HCT116 (cell line): ENCODE data around the gene STK32B.

ENCODE experiments used
- POLR2A ChIP-seq: IDR thresholded peaks from 2 replicates; pipeline ENCODE4 v1.7.0; 2011; ENCODE audit warnings: borderline replicate concordance; ENCODE audit not compliant: insufficient read depth, insufficient read length; ENCODE audit errors: extremely low read depth
- TF ChIP-seq, protein P1 (sequence below), 3 experiments: fragments of 200-600 bp in 1 of 3; sonication (generic) in 1 of 3; IDR thresholded peaks in 2 of 3; conservative IDR thresholded peaks in 1 of 3; 2 replicates each; pipeline ENCODE4 v1.5.1; 2012 to 2017; ENCODE audit warnings: low read depth in 2 of 3, low read length in 2 of 3, antibody characterized with exemption in 1 of 3, borderline replicate concordance in 1 of 3, control low read depth in 1 of 3, mild to moderate bottlenecking in 1 of 3, mixed read lengths in 1 of 3, mixed run types in 1 of 3, moderate library complexity in 1 of 3; ENCODE audit not compliant: insufficient read depth in 1 of 3
- TF ChIP-seq, protein P2 (sequence below): IDR thresholded peaks from 2 replicates; pipeline ENCODE4 v1.6.1; 2012
- TF ChIP-seq, protein P3 (sequence below): IDR thresholded peaks from 2 replicates; pipeline ENCODE4 v1.6.1; 2012

DNA sequence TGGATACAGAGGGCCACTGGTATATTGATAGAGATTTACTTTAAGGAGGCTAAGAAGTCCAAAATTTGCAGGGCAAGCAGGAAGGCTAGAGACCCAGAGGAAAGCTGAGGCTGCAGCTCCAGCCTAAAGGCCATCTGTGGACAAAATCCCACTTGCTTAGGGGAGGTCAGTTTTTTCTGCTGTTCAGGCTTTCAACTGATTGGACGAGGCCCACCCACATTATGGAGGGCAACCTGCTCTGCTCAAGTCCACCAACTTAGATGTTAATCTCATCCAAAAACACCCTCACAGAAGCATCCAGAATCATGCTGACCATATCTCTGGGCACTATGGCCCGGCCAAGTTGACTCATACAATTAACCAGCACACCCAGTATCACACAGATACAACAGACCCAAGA, 480.8 kb downstream of the STK32B start:
- TF ChIP-seq, protein P1, sequence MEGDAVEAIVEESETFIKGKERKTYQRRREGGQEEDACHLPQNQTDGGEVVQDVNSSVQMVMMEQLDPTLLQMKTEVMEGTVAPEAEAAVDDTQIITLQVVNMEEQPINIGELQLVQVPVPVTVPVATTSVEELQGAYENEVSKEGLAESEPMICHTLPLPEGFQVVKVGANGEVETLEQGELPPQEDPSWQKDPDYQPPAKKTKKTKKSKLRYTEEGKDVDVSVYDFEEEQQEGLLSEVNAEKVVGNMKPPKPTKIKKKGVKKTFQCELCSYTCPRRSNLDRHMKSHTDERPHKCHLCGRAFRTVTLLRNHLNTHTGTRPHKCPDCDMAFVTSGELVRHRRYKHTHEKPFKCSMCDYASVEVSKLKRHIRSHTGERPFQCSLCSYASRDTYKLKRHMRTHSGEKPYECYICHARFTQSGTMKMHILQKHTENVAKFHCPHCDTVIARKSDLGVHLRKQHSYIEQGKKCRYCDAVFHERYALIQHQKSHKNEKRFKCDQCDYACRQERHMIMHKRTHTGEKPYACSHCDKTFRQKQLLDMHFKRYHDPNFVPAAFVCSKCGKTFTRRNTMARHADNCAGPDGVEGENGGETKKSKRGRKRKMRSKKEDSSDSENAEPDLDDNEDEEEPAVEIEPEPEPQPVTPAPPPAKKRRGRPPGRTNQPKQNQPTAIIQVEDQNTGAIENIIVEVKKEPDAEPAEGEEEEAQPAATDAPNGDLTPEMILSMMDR (IDR thresholded peaks at IDR 0.05 in 2 of 3, conservative IDR thresholded peaks at IDR 0.05 in 1 of 3; ENCODE audit: borderline replicate concordance in 1 of 3, insufficient read depth in 1 of 3, low read depth in 2 of 3, low read length in 2 of 3): no peak
- TF ChIP-seq, protein P2, sequence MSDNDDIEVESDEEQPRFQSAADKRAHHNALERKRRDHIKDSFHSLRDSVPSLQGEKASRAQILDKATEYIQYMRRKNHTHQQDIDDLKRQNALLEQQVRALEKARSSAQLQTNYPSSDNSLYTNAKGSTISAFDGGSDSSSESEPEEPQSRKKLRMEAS: no peak
- no peak for TF ChIP-seq POLR2A
- TF ChIP-seq, protein P3, sequence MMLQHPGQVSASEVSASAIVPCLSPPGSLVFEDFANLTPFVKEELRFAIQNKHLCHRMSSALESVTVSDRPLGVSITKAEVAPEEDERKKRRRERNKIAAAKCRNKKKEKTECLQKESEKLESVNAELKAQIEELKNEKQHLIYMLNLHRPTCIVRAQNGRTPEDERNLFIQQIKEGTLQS: no peak
